Stomach (tissue), 9 donors: Measurements from ENCODE around the gene CES4A. TPM values are rescaled to one million over a fixed set of nuclear protein-coding genes. Genes with fewer than 3 reads are reported as not detected.

Source experiments
- DNase-seq, 2 donors: peaks; one replicate each; pipeline versions ENCODE4 v3.0.0 to v3.0.0-alpha.2; 2013 to 2019
- H3K27ac ChIP-seq, 5 donors: fragments of 200-600 bp in 4 of 5; sonication (generic) in 4 of 5; one replicate each; pipeline ENCODE4 v1.5.1; 2013 to 2019; ENCODE audit warnings: mild to moderate bottlenecking in 1 of 5, moderate library complexity in 1 of 5
- H3K27me3 ChIP-seq, 3 donors: fragments of 200-600 bp; sonication (generic); one replicate each; pipeline ENCODE4 v1.5.1; 2017 to 2019; ENCODE audit warnings: mixed run types in 1 of 3
- H3K36me3 ChIP-seq, 4 donors: fragments of 200-600 bp; sonication (generic); 1 replicate in 3 of 4; 2 replicates in 1 of 4; pipeline ENCODE4 v1.5.1; 2016 to 2019
- H3K4me1 ChIP-seq, 4 donors: fragments of 200-600 bp; sonication (generic); one replicate each; pipeline ENCODE4 v1.5.1; 2016 to 2019
- H3K4me3 ChIP-seq, 4 donors: fragments of 200-600 bp; sonication (generic) in 3 of 4; one replicate each; pipeline ENCODE4 v1.5.1; 2016 to 2019; ENCODE audit warnings: mild to moderate bottlenecking in 1 of 4
- H3K9me3 ChIP-seq, 4 donors: fragments of 200-600 bp; sonication (generic); one replicate each; pipeline ENCODE4 v1.5.1; 2016 to 2019
- EP300 ChIP-seq: sonication (generic); formaldehyde crosslinking; IDR thresholded peaks from one replicate; pipeline ENCODE4 v1.6.1; 2017; ENCODE audit warnings: antibody characterized with exemption
- POLR2A ChIP-seq, 4 donors: fragments of 450-650 bp; IDR thresholded peaks; one replicate each; pipeline ENCODE4 v1.6.1; 2016; ENCODE audit warnings: antibody characterized with exemption in 4 of 4, control low read depth in 2 of 4, mild to moderate bottlenecking in 1 of 4, moderate library complexity in 1 of 4
- POLR2AphosphoS5 ChIP-seq, 3 donors: sonication (generic); formaldehyde crosslinking; IDR thresholded peaks; one replicate each; pipeline ENCODE4 v1.6.1; 2016; ENCODE audit warnings: antibody characterized with exemption in 3 of 3
- WGBS, 5 donors: extraction: QIAGEN DNeasy Blood & Tissue Kit in 3 of 5; methylation state at CpG; one replicate each; pipeline versions ENCODE4 v1.1.5 to v1.1.7; 2013 to 2018; 5-methylcytosine and 5-hydroxymethylcytosine counted together
- intact Hi-C: fragments of 100-400 bp; cut with DNase I; formaldehyde crosslinking; loops from one replicate; pipeline ENCODE4 v1.15.1; 2023; ENCODE audit warnings: low total_unique reads
- polyA plus RNA-seq, 3 donors: library from polyadenylated mRNA; stranded (reverse); fragments of 200-250 nt; gene quantifications; one replicate each; pipeline ENCODE4 v1.2.3, GENCODE V29; 2013
- total RNA-seq, 5 donors: library from RNA; depleted of rRNA; stranded (reverse); fragments of >200 nt; gene quantifications; one replicate each; pipeline versions ENCODE4 v1.1.0 to v1.2.3, GENCODE V29; 2014 to 2016
- TF ChIP-seq, protein P1 (sequence below), 7 experiments: fragments of 450-650 bp in 4 of 7; fragments of 200-600 bp in 3 of 7; sonication (generic) in 3 of 7; IDR thresholded peaks; one replicate each; pipeline ENCODE4 v1.5.1; 2016 to 2019; ENCODE audit warnings: antibody characterized with exemption in 7 of 7, control low read depth in 2 of 7, mild to moderate bottlenecking in 1 of 7
- donor health status: healthy with polysubstance abuse.
- donor health status: Bipolar disorder and iron deficiency.
- donor health status: healthy.

CES4A gene
- total and polyA plus RNA-seq, 8 donors, result 3.2 to 22.3 (median 5.5) TPM

DNA sequence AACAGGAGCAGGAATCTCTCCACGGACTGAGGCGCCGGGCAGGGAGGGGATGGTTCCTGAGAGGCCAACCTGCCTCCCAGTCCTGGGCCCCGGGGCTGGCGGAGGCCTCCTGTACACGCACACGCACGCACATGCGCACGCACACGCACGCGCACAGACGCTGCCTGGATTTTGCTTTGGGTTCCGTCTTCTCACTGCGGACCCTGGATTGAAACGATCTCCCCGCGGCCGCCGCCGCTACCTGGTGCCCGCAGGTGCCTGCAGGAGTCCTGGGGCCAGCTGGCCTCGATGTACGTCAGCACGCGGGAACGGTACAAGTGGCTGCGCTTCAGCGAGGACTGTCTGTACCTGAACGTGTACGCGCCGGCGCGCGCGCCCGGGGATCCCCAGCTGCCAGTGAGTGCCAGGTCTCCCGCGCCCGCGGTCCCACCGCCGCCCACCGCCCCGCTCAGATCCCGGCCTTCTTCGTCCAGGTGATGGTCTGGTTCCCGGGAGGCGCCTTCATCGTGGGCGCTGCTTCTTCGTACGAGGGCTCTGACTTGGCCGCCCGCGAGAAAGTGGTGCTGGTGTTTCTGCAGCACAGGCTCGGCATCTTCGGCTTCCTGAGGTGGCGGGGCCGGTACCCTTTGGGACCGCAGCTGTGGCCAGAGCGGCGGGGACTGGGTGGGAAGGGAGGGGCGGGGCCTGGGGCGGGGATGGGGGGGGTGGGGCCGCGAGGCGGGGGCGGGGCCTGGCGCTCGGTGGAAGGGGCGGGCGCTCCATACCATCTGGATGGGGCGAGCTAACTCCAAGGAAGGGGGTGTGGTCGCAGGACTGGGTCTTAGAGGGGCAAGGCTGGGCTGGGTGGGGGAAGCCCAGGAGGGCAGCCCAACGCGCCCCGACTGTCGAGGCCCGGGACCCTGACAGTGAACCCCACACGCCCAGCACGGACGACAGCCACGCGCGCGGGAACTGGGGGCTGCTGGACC, 12.3 kb downstream of the CES4A start:
- intact Hi-C loops, result no loop called here
- peak overlapping the region; percentile 54 to 67 (median 59) for H3K4me3 ChIP-seq
- TF ChIP-seq EP300 (no peak), POLR2A (IDR thresholded peaks at IDR 0.05) (no peak), POLR2AphosphoS5 (IDR thresholded peaks at IDR 0.05) (no peak)
- TF ChIP-seq, protein P1, sequence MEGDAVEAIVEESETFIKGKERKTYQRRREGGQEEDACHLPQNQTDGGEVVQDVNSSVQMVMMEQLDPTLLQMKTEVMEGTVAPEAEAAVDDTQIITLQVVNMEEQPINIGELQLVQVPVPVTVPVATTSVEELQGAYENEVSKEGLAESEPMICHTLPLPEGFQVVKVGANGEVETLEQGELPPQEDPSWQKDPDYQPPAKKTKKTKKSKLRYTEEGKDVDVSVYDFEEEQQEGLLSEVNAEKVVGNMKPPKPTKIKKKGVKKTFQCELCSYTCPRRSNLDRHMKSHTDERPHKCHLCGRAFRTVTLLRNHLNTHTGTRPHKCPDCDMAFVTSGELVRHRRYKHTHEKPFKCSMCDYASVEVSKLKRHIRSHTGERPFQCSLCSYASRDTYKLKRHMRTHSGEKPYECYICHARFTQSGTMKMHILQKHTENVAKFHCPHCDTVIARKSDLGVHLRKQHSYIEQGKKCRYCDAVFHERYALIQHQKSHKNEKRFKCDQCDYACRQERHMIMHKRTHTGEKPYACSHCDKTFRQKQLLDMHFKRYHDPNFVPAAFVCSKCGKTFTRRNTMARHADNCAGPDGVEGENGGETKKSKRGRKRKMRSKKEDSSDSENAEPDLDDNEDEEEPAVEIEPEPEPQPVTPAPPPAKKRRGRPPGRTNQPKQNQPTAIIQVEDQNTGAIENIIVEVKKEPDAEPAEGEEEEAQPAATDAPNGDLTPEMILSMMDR (IDR thresholded peaks at IDR 0.05), result no peak
- H3K27me3 ChIP-seq, result no peaks in the 10 kb centered on the region
- H3K4me1 ChIP-seq, result peaks cover 17 to 35% (median 29%) of the 10 kb centered on the region in 4 donors
- H3K9me3 ChIP-seq, result no peaks in the 10 kb centered on the region
- H3K27ac ChIP-seq, result peak overlapping the region; percentile 48 to 70 (median 63)
- H3K36me3 ChIP-seq, result peaks cover 0 to 7% (median 2%) of the 10 kb centered on the region in 4 donors
- WGBS, 5 donors, result 4 to 9% (median 7%) methylated on average over 35 to 89 of the region's 89 CpGs
- peak; percentile 75 to 81 for DNase-seq

DNA sequence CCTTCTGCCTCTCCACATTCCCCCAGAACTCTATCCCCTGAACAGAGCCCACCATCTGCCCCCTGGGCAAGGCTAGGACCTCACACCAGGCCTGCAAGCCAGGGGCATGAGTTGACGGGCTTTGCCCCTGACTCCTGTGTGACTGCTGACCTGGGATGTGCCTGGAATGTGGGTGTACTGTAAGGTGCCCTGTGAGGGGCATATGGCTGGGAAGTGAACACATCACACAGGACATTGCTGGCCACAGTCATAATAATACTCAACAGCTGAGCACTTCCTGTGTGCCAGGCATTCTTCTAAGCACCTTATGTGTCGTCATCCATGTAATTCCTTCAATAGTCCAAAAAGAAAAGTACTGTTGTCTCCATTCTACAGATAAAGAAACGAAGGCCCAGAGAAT, 13.3 kb downstream of the CES4A start:
- WGBS, 5 donors, result 87 to 94% (median 93%) methylated on average over 3 of the region's 3 CpGs
- peaks cover 0 to 7% (median 2%) of the 10 kb centered on the region in 4 donors for H3K36me3 ChIP-seq
- no peak overlapping the region for H3K4me3 ChIP-seq
- intact Hi-C loops, result no loop called here
- H3K27ac ChIP-seq, result no peak overlapping the region
- TF ChIP-seq POLR2AphosphoS5 (IDR thresholded peaks at IDR 0.05) (no peak), POLR2A (IDR thresholded peaks at IDR 0.05) (no peak), EP300 (no peak)
- TF ChIP-seq, protein P1 (IDR thresholded peaks at IDR 0.05), result no peak
- peaks cover 14 to 24% (median 20%) of the 10 kb centered on the region in 4 donors for H3K4me1 ChIP-seq
- H3K9me3 ChIP-seq, result no peaks in the 10 kb centered on the region
- H3K27me3 ChIP-seq, result no peaks in the 10 kb centered on the region
- no peak for DNase-seq

DNA sequence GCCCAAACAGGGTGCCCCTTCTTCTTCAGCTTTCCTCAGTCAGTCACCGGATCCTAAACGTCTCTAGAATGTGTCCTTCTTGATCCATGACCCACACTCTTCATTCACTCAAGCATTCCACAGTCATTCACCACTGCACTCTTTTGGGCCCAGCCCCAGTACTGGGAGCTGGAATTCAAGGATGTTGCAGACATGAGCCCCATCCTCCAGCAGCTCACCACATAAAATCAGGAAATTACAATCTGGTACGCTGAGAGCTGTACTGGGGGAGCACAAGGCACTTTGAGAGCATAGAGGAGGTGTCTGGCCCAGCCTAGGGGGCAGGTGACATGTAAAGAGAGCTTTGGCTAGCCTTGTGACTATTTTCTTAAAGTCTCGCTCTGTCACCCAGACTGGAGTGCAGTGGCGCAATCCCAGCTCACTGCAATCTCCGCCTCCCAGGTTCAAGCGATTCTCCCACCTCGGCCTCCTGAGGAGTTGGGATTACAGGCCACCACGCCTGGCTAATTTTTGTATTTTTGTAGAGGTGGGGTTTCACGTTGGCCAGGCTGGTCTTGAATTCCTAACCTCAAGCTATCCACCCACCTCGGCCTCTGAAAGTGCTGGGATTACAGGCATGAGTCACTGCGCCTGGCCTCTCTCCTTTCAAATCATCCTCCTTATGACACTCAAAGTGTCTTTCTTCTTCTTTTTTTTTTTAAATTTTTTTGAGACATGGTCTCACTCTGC, 18.7 kb downstream of the CES4A start:
- no peak for DNase-seq
- Histone ChIP-seq H3K27ac (no peak overlapping the region), H3K4me3 (no peak overlapping the region), H3K9me3 (no peaks in the 10 kb centered on the region), H3K4me1 (no peaks in the 10 kb centered on the region), H3K36me3 (peaks cover 0 to 7% (median 2%) of the 10 kb centered on the region in 4 donors), H3K27me3 (peaks cover 0 to 2% (median 0%) of the 10 kb centered on the region in 3 donors)
- intact Hi-C loops, result no loop called here
- 83 to 92% (median 88%) methylated on average over 12 of the region's 12 CpGs for whole genome bisulfite sequencing, 5 donors
- TF ChIP-seq POLR2AphosphoS5 (IDR thresholded peaks at IDR 0.05) (no peak), EP300 (no peak), POLR2A (IDR thresholded peaks at IDR 0.05) (no peak)
- TF ChIP-seq, protein P1 (IDR thresholded peaks at IDR 0.05), result no peak

DNA sequence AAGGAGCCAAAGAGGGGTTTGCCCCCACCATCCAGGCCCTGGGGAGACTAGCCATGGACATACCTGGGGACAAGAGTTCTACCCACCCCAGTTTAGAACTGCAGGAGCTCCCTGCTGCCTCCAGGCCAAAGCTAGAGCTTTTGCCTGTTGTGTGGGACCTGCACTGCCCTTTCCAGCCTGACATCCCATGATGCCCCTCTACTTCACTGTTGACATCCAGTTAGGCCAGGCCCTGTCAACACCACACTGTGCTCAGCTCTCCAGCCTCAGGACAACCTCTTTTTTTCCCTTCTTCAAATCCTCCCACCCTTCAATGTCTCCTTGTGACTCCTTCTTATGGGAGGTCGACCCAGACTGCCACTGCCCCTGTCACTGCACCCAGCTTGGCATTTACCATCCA, 20.8 kb downstream of the CES4A start:
- Histone ChIP-seq H3K4me3 (no peak overlapping the region), H3K4me1 (peaks cover 8 to 14% (median 11%) of the 10 kb centered on the region in 4 donors), H3K9me3 (no peaks in the 10 kb centered on the region), H3K36me3 (peaks cover 0 to 7% (median 2%) of the 10 kb centered on the region in 4 donors), H3K27me3 (peaks cover 0 to 22% (median 13%) of the 10 kb centered on the region in 3 donors), H3K27ac (no peak overlapping the region)
- WGBS, 5 donors, result 44 to 74% (median 62%) methylated on average over 1 of the region's 1 CpG
- DNase-seq, result no peak
- intact Hi-C loops, result no loop called here
- TF ChIP-seq, protein P1 (IDR thresholded peaks at IDR 0.05), result no peak
- TF ChIP-seq POLR2A (IDR thresholded peaks at IDR 0.05) (no peak), POLR2AphosphoS5 (IDR thresholded peaks at IDR 0.05) (no peak), EP300 (no peak)
